K562 (cell line): ENCODE data around the gene RNF31. TPM values are rescaled to one million over a fixed set of nuclear protein-coding genes. Genes with fewer than 3 reads are reported as not detected.

Experiments
- ZBTB40 ChIP-seq, 2 experiments: fragments of 450-650 bp in 1 of 2; sonication (generic) in 1 of 2; formaldehyde crosslinking in 1 of 2; IDR thresholded peaks; 2 replicates each; pipeline versions ENCODE4 v1.7.1 to v1.9.0; 2016 to 2022; ENCODE audit warnings: inconsistent platforms in 1 of 2, mild to moderate bottlenecking in 1 of 2, missing genetic modification reagents in 1 of 2
- polyA plus RNA-seq, 8 experiments: library from polyadenylated mRNA; depleted of rRNA in 4 of 8; stranded (reverse) in 5 of 8; unstranded in 3 of 8; fragments of >200 nt; fragmentation: Nextera tagmentation in 2 of 8; fragmentation: Illumina TruSeq in 1 of 8; extraction: Ambion mirVana in 2 of 8; extraction: Trizol in 1 of 8; gene quantifications; 2 replicates each; pipeline versions ENCODE4 v1.2.1 to v1.2.3, GENCODE V29; 2011 to 2014; ENCODE audit warnings: inconsistent platforms in 1 of 8, missing spikeins in 1 of 8
- total RNA-seq, 7 experiments: library from RNA; depleted of rRNA in 6 of 7; stranded (reverse); fragments of >200 nt in 6 of 7; fragmentation: Illumina TruSeq in 2 of 7; extraction: Trizol in 2 of 7; gene quantifications; 2 replicates each; pipeline versions ENCODE4 v1.2.1 to v1.2.3, GENCODE V29; 2011 to 2021; ENCODE audit warnings: low replicate concordance in 1 of 7

The RNF31 gene
- total and polyA plus RNA-seq, 9 of the 15 experiments (the other 6 are each of a cell fraction or from before 2014, with no cell fraction given) = 3.1 to 47.6 (median 19.1) TPM

DNA sequence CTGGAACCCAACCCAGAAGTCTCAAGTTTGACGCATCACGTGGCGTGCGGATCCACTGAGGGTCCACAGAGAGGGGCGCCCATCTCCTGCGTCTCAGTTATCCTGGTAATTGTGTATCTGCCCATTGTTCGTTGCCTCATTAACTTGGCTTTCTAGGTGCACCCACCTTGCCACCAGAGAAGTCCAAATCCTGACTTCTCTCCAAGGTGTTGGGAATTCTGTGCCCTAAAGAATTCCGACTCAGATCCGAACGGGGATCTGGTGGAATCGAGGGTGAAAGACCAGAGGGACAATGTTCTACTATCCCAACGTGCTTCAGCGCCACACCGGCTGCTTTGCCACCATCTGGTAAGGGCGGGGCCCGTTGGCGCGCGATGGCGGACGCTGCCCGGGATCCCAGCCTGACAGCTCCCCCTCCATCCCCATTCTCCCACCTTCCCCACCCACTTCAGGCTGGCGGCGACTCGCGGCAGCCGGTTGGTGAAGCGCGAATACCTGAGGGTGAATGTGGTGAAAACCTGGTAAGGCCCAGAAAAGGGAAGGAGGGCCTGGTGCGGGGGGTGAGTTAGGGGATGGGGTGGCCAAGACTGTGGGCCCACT, 25.1 kb downstream of the RNF31 start (continued):
- TF ChIP-seq ZBTB40 (IDR thresholded peaks at IDR 0.05) (no peak), ZBTB40 (CRISPR knock-in tag; IDR thresholded peaks at IDR 0.05) (no peak)
